ENCODE results near the gene SSUH2. TPM values are rescaled to one million over a fixed set of nuclear protein-coding genes. Genes with fewer than 3 reads are reported as not detected.
"Not testable (repeated sequence)": the region's sequence is repeated elsewhere in the genome, so short reads cannot be mapped to it uniquely, and the experiment has no call there.

SSUH2 gene
- total RNA-seq, 1 donor from 2014 or later: 1.1 TPM

GRCh38 chr3:8678751-8679150, 34.2 kb upstream of the SSUH2 start:
- H3K27me3 ChIP-seq (ENCODE audit: low read depth): no peaks in the 10 kb centered on the region
- no peak for DNase-seq
- intact Hi-C loops (cut with micrococcal nuclease): no loop called here
- no peaks in the 10 kb centered on the region for H3K9me3 ChIP-seq (replicated peaks)
- no peak overlapping the region for H3K27ac ChIP-seq (replicated peaks)
- H3K36me3 ChIP-seq: no peaks in the 10 kb centered on the region
- no peak overlapping the region for H3K4me3 ChIP-seq
- H3K4me1 ChIP-seq: no peaks in the 10 kb centered on the region
- no peak for TF ChIP-seq CTCF (IDR thresholded peaks at IDR 0.05; ENCODE audit: borderline replicate concordance)

- H3K4me3 ChIP-seq; H3K27me3 ChIP-seq (ENCODE audit: low read depth); H3K4me1 ChIP-seq: not testable (repeated sequence)
Measured at GRCh38 chr3:8677258-8677657, 32.7 kb upstream of the SSUH2 start.

GRCh38 chr3:8675591-8675990, 31.0 kb upstream of the SSUH2 start:
- intact Hi-C loops (cut with micrococcal nuclease); H3K27ac ChIP-seq (replicated peaks); H3K4me1 ChIP-seq; H3K27me3 ChIP-seq (ENCODE audit: low read depth); DNase-seq; H3K9me3 ChIP-seq (replicated peaks); H3K4me3 ChIP-seq; H3K36me3 ChIP-seq: not testable (repeated sequence)

More at GRCh38 chr3:8677258-8677657, 32.7 kb upstream of the SSUH2 start:
- H3K36me3 ChIP-seq; intact Hi-C loops (cut with micrococcal nuclease); DNase-seq; H3K9me3 ChIP-seq (replicated peaks); H3K27ac ChIP-seq (replicated peaks): not testable (repeated sequence)

GRCh38 chr3:8673083-8673737, 28.6 kb upstream of the SSUH2 start:
- no peaks in the 10 kb centered on the region for H3K27me3 ChIP-seq (ENCODE audit: low read depth)
- no peaks in the 10 kb centered on the region for H3K9me3 ChIP-seq (replicated peaks)
- no peaks in the 10 kb centered on the region for H3K36me3 ChIP-seq
- DNase-seq: no peak
- no peak for TF ChIP-seq CTCF (IDR thresholded peaks at IDR 0.05; ENCODE audit: borderline replicate concordance)
- H3K27ac ChIP-seq (replicated peaks): no peak overlapping the region
- intact Hi-C loops (cut with micrococcal nuclease): no loop called here
- no peak overlapping the region for H3K4me3 ChIP-seq
- no peaks in the 10 kb centered on the region for H3K4me1 ChIP-seq

- H3K27ac ChIP-seq (replicated peaks): no peak overlapping the region
- no peaks in the 10 kb centered on the region for H3K36me3 ChIP-seq
- H3K4me3 ChIP-seq: no peak overlapping the region
- no peaks in the 10 kb centered on the region for H3K4me1 ChIP-seq
- no peaks in the 10 kb centered on the region for H3K9me3 ChIP-seq (replicated peaks)
- no peaks in the 10 kb centered on the region for H3K27me3 ChIP-seq (ENCODE audit: low read depth)
- intact Hi-C loops (cut with micrococcal nuclease): no loop called here
- DNase-seq: no peak
- no peak for TF ChIP-seq CTCF (IDR thresholded peaks at IDR 0.05; ENCODE audit: borderline replicate concordance)
Measured at GRCh38 chr3:8669019-8669418, 24.4 kb upstream of the SSUH2 start.

GRCh38 chr3:8668216-8668615, 23.6 kb upstream of the SSUH2 start:
- intact Hi-C loops (cut with micrococcal nuclease): no loop called here

More at GRCh38 chr3:8668216-8668615, 23.6 kb upstream of the SSUH2 start:
- Histone ChIP-seq H3K27ac (replicated peaks) (no peak overlapping the region), H3K4me1 (no peaks in the 10 kb centered on the region), H3K9me3 (replicated peaks) (no peaks in the 10 kb centered on the region), H3K4me3 (no peak overlapping the region), H3K27me3 (ENCODE audit: low read depth) (no peaks in the 10 kb centered on the region), H3K36me3 (no peaks in the 10 kb centered on the region)
- no peak for DNase-seq
- TF ChIP-seq CTCF (IDR thresholded peaks at IDR 0.05; ENCODE audit: borderline replicate concordance): no peak

Measured in left ventricle myocardium inferior (tissue), 1 donor.